Fibroblast of skin of right quadriceps (primary cell): ENCODE data around the gene SEMA6A.

ENCODE experiments used
- DNase-seq: peaks from one replicate; pipeline ENCODE4 v3.0.0-alpha.2; 2013

The SEMA6A gene

DNA sequence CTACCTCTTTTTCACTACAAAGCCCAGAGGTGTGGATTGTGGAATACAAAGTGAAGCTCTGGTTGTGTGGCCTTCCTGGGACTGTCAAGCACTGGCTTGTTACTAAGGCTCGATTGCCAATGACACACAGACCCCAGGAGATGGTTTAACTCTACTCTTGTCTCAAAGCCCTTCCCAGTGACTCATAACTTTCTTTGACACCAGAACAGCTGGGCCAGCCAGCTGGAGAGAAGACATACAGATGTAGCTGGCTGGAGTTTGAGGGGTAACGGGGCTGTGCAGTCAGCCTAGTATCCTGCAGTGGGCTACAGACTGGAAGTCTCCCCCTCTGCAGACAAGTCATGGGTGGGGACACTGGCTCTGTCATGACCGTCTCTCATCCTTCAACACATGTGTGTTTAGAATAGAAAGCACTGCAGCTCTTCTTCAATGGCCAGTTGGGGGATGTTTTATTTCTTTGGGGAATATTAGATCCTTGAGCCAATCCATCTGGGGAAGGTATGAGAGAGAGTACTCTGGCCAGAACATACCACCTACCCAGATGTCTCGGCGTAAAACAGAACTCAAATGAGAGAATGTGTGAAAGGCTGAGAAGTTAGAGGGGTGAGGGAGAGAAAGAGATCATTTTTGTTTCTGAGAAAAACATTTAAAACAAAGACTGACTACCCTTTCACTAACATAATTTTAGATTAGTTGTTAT lies 53.3 kb downstream of the SEMA6A start:
- DNase-seq: peak; percentile 21

DNA sequence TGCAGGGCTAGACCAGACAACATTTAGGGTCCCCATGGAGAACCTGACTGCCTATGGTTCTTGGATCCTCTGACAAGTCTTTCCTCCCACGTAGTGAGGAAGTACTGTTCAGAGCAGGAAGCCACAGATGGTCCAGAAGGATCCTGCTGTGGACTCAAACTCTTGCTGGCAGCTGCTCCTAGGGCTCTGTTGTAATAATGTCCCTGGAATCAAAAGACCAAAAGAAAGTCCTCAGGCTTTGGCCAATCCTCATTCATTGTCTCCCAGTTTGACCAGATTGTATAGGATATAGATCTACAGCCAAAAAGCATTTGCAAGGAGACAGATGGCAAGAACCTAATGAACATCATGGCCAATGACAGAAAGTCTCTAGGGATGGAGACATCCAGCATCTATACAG lies 53.9 kb downstream of the SEMA6A start:
- DNase-seq: no peak

GRCh38 chr5:116518423-116518822 lies 56.2 kb downstream of the SEMA6A start:
- DNase-seq: no peak

GRCh38 chr5:116517488-116517887 lies 57.1 kb downstream of the SEMA6A start:
- no peak for DNase-seq

GRCh38 chr5:116516021-116516420 lies 58.6 kb downstream of the SEMA6A start:
- no peak for DNase-seq

- DNase-seq: no peak
Measured at GRCh38 chr5:116514421-116514970, 60.1 kb downstream of the SEMA6A start.

DNA sequence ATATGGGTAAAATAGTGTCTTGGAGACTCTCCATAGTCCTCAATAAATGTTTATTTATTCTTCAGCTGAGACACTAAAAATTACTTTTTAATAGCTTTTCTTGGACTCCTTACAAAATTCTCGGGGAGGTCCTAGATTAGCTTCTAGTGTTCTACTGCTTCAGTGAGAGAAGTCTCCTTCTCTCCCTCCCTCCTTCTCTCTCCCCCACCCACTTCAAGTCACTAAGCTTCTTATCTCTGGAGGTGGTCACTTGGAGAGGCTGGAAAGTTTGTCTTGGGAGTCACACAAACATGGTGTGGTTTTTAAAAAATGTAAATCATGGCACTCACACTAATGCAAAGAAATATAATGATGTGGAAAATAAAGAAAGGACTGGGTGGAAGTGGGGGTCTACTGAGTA lies 64.1 kb downstream of the SEMA6A start:
- peak; percentile 15 for DNase-seq

DNA sequence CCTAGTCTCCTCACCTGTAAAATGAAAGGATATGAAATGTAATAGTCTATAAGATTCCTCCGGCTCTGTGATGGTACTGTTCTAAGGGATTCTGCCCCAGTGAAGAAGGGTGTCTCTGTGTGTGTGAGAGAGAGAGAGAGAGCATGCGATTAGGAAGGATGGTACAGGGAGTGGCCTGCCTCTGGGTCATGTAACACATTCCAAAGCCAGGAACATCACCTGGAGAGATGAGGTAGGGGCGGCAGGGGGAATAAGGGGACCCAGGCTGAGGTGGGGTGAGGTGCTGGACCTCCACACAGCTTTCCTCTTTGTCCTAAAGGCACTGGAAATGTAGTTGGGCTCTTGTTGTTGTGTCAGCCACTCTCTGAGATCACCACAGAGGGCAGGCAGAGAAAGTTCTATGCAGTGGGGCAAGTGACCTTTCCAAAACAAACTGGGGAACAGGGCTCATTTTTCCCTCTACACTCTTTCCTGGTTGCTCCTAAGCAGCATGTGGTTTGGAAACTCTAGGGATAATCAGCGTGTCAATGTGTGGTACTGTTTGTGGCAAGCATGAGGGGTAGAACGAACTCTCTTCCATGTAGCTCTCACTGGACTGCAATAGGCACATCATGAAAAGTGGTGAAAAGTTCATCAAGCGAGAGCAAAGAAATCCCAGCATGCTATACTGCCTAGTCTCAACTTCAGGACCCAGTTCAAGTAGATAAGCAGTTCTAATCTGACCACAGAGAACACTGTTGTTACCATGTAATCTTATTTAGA lies 65.0 kb downstream of the SEMA6A start:
- DNase-seq: no peak

GRCh38 chr5:116508835-116509234 lies 65.8 kb downstream of the SEMA6A start:
- DNase-seq: no peak

DNA sequence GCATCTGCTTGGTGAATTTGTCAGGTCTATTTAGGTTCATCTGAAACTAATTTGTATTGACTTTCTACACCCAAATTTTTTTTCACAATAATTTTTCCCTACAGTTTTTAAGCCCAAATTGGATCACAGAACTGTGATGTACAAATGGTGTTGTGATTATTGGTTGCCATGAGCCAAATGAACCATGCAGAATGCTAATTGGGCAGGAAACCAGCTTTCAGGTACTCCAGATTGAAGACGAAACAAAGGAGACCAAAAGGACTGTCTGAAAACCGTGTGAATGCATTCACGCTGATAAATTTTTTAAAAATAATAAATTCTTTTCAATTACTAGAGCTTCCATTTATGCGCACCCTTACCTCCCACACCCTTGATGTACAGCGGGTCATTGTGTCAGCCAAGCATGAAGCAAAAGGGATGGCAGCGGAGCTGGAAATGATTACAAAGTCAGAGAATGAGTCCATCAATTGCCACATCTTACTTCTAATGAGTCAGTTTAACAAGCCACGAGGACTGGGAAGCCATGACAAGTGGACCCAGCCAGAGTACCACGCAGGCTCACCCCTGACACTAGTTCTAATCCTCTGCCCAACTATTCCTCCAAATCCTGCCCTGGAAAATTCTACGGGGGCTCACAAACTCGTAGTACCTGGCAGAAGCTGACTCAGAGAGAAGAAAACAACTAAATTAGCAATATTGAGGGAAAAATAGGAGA lies 66.5 kb downstream of the SEMA6A start:
- DNase-seq: no peak

GRCh38 chr5:116507051-116507537 lies 67.5 kb downstream of the SEMA6A start:
- peak; percentile 94 for DNase-seq

DNA sequence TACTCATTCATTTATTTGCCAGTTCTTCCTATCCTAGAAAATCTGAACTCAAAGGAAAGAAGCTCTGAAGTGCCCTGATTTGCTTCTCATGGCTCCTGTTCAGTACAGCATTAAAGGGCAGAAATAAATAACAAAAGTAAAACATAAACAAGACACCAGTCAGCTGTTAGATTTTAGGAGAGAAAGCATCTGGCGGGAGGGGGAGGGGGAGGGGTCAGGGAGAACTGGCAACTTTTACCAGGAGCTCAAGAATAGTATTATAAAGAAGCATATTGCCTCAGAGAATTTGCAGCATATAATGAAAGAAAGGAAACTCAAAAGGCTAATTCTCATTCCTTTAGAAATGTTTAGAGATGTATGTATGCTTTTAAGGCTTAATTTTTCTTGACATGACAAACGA lies 68.1 kb downstream of the SEMA6A start:
- no peak for DNase-seq

GRCh38 chr5:116504593-116505166 lies 69.9 kb downstream of the SEMA6A start:
- no peak for DNase-seq

DNA sequence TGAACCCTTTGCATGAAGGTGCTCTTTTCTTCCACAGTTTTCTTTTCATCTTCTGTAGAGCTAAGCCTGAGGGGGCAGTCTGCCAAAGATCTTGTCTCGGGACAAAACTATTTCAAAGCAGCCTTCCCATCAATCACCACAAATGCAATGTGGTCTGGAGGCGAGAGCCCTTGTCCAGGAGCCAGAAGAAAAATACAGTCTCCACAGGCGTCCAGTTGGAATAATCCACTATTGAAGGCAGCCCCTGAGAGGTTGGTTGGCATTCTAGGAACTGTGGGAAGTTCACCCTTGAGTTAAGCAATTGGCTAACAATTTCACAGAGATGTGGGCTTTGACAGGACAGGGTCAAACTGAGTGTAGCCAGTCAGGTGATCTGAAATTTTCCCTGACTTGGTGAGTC lies 72.0 kb downstream of the SEMA6A start:
- peak; percentile 67 for DNase-seq

DNA sequence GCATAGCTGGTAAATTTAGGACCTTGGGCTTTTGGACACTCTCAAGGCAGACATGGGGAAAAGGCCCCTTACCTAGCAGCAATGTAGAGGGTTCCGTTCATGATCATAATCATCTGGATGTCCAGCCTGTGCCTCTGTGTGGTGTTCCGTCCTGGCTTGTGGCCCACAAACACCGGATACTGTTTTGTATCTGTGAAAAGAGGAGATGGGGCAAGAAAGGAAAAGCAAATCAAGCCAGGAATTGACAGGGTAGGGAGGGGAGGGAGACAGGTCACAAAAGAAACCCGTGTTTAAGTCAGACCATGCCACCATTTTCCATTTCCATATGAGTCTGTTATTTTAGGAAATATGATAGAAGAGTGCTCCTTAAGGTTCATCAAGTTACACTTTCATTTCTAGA lies 72.5 kb downstream of the SEMA6A start:
- no peak for DNase-seq

DNA sequence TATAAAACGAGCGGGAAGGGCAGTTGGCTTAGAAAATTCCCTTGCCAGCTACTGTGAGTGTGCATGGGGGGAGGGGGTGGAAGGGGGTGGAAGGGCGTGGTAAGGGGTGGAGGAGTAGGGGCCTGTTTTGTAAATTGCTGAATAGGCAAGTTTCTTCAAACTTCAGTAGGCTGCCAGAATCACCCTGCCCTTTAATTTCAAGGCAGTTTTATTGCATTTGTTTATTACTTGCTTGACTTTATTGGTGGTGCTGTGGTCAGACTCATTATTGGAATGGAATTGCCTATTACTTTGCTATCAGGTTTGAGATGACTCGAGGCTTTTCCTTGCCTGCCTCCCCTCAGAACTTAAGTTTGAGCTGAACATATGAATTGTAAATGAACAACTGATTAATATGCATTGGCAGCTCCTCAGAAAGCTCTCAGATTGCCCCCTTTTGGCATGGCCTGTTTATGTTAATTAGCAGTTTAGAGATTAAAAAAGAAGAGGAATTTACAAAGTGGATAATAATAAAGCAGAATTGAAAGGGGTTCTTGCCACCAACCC lies 76.0 kb downstream of the SEMA6A start:
- DNase-seq: no peak

DNA sequence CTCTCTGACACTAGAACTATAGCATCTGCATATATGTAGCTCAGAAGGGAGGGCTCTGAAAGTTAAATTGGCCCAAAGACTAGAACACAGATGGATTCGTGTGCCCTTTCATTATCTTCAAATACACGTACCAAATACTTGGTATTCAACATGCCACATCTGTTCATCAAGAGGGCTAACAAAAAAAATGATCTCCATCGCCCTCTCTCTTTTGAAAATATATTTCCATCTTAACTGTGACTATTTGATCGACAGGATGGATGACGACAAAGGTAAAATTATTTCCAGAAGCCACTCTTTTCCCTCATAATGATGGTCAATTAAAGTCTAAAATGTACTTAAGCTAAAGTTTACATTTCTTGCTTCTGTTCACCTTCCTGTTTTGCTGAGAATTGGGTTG lies 77.0 kb downstream of the SEMA6A start:
- no peak for DNase-seq

GRCh38 chr5:116495786-116496357 lies 78.8 kb downstream of the SEMA6A start:
- DNase-seq: no peak

- no peak for DNase-seq
Measured at GRCh38 chr5:116494784-116495450, 79.7 kb downstream of the SEMA6A start.

GRCh38 chr5:116492776-116493175 lies 81.8 kb downstream of the SEMA6A start:
- DNase-seq: no peak

DNA sequence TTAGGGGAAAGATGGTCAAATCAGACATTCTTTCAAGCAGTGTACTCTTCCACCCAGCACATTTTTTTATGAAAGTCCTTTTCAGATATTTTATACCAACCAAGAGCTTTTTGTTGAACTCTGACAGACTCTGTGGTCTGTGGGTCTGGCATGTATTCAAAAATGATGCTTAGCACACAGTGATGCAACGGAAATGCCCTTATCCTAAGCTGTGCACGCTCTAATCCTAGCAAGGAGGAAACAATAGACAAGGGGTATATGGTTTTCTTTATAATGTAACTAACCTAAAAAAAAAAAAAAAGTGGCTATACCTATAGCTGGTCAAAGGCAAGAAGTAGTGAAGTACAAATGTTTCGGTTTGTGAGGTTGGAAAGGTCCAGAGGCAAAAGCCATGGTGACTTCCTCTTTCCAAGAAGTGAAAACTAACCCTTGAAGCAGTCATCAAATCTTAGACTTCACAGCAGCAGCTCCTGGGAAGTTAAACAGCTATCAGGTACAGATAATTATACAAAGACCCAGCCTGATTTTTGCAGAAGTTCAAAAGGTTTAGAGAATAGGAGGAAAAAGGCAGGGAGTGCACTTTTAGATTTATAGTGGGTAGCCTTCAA lies 82.5 kb downstream of the SEMA6A start:
- DNase-seq: peak; percentile 96
